HepG2 (cell line): ENCODE data around the gene SULT1B1. TPM values are rescaled to one million over a fixed set of nuclear protein-coding genes. Genes with fewer than 3 reads are reported as not detected.

Experiments used
- ATAD3A ChIP-seq: sonication (generic); formaldehyde crosslinking; IDR thresholded peaks from 2 replicates; pipeline ENCODE4 v1.4.0; 2020; ENCODE audit warnings: missing genetic modification reagents
- BHLHE40 ChIP-seq: IDR thresholded peaks from 2 replicates; pipeline ENCODE4 v1.6.1; 2011; ENCODE audit warnings: low read length, improper control_type of control experiment
- EHMT2 ChIP-seq: fragments of 200-600 bp; sonication (generic); IDR thresholded peaks from 2 replicates; pipeline ENCODE4 v1.7.0; 2017; ENCODE audit warnings: antibody characterized with exemption, low read depth, low read length, borderline replicate concordance
- GATA4 ChIP-seq: sonication (generic); IDR thresholded peaks from 2 replicates; pipeline ENCODE4 v1.6.1; 2016; ENCODE audit warnings: antibody characterized with exemption, low read depth, borderline replicate concordance
- IRX3 ChIP-seq: sonication (generic); formaldehyde crosslinking; IDR thresholded peaks from 2 replicates; pipeline ENCODE4 v1.8.1; 2023; ENCODE audit warnings: mild to moderate bottlenecking, low read depth, missing genetic modification reagents, borderline replicate concordance
- NAIF1 ChIP-seq: sonication (generic); formaldehyde crosslinking; IDR thresholded peaks from 2 replicates; pipeline ENCODE4 v1.5.0; 2020; ENCODE audit warnings: mild to moderate bottlenecking, missing genetic modification reagents, borderline replicate concordance
- SMAD1 ChIP-seq: sonication (generic); formaldehyde crosslinking; IDR thresholded peaks from 2 replicates; pipeline ENCODE4 v1.4.0; 2020; ENCODE audit warnings: missing genetic modification reagents, low read depth, mild to moderate bottlenecking, borderline replicate concordance
- SOX13 ChIP-seq, 3 experiments: fragments of 450-650 bp in 1 of 3; sonication (generic) in 1 of 3; formaldehyde crosslinking in 1 of 3; IDR thresholded peaks in 2 of 3; conservative IDR thresholded peaks in 1 of 3; 2 replicates each; pipeline versions ENCODE4 v1.5.0 to v1.6.1; 2016 to 2020; ENCODE audit warnings: antibody characterized with exemption in 1 of 3, mild to moderate bottlenecking in 1 of 3, missing compliant biosample characterization in 1 of 3, missing genetic modification reagents in 1 of 3, moderate library complexity in 1 of 3
- SOX5 ChIP-seq: IDR thresholded peaks from 2 replicates; pipeline ENCODE4 v1.6.1; 2016; ENCODE audit warnings: borderline replicate concordance
- XRCC5 ChIP-seq: fragments of 200-400 bp; formaldehyde crosslinking; optimal IDR thresholded peaks from 2 replicates; pipeline ENCODE3; 2017; ENCODE audit warnings: mild to moderate bottlenecking, low read length
- ZMYM3 ChIP-seq: sonication (generic); formaldehyde crosslinking; IDR thresholded peaks from 2 replicates; pipeline ENCODE4 v1.5.1; 2020; ENCODE audit warnings: mild to moderate bottlenecking, missing genetic modification reagents
- ZNF30 ChIP-seq: sonication (generic); formaldehyde crosslinking; IDR thresholded peaks from 2 replicates; pipeline ENCODE4 v1.5.0; 2020; ENCODE audit warnings: mild to moderate bottlenecking, missing genetic modification reagents
- ZNF549 ChIP-seq: sonication (generic); formaldehyde crosslinking; IDR thresholded peaks from 2 replicates; pipeline ENCODE4 v1.5.0; 2020; ENCODE audit warnings: missing genetic modification reagents
- ZNF557 ChIP-seq: sonication (generic); formaldehyde crosslinking; IDR thresholded peaks from 2 replicates; pipeline ENCODE4 v1.4.0; 2020; ENCODE audit warnings: missing genetic modification reagents
- ZNF737 ChIP-seq: sonication (generic); formaldehyde crosslinking; IDR thresholded peaks from 2 replicates; pipeline ENCODE4 v1.5.0; 2020; ENCODE audit warnings: missing genetic modification reagents, mild to moderate bottlenecking, borderline replicate concordance
- ZNF746 ChIP-seq: sonication (generic); formaldehyde crosslinking; IDR thresholded peaks from 2 replicates; pipeline ENCODE4 v1.8.0; 2022; ENCODE audit warnings: mild to moderate bottlenecking, missing genetic modification reagents
- ZNF747 ChIP-seq: sonication (generic); formaldehyde crosslinking; IDR thresholded peaks from 2 replicates; pipeline ENCODE4 v1.8.1; 2023; ENCODE audit warnings: missing genetic modification reagents, mild to moderate bottlenecking, borderline replicate concordance
- ZNF781 ChIP-seq: sonication (generic); formaldehyde crosslinking; IDR thresholded peaks from 2 replicates; pipeline ENCODE4 v1.5.1; 2020; ENCODE audit warnings: borderline replicate concordance, mild to moderate bottlenecking, missing genetic modification reagents; ENCODE audit errors: not compliant biosample characterization
- ZNF850 ChIP-seq: sonication (generic); formaldehyde crosslinking; conservative IDR thresholded peaks from 2 replicates; pipeline ENCODE4 v1.9.0; 2021; ENCODE audit warnings: mild to moderate bottlenecking, missing genetic modification reagents
- ZSCAN9 ChIP-seq: IDR thresholded peaks from 2 replicates; pipeline ENCODE4 v1.6.1; 2016; ENCODE audit warnings: borderline replicate concordance
- polyA plus RNA-seq, 8 experiments: library from polyadenylated mRNA; depleted of rRNA in 3 of 8; stranded (reverse) in 7 of 8; unstranded in 1 of 8; fragments of >200 nt; fragmentation: Illumina TruSeq in 4 of 8; extraction: Trizol in 4 of 8; gene quantifications; 2 replicates each; pipeline versions ENCODE4 v1.2.1 to v1.2.3, GENCODE V29; 2011 to 2016; ENCODE audit warnings: low read depth in 4 of 8, missing spikeins in 1 of 8, mixed read lengths in 1 of 8; ENCODE audit not compliant: insufficient read depth in 1 of 8
- total RNA-seq, 5 experiments: library from RNA; depleted of rRNA; stranded (reverse); fragments of >200 nt; fragmentation: Illumina TruSeq; extraction: Trizol; gene quantifications; 2 replicates each; pipeline ENCODE4 v1.2.3, GENCODE V29; 2016; ENCODE audit warnings: low read depth in 1 of 5
- TF ChIP-seq, protein P1 (sequence below): fragments of 450-650 bp; IDR thresholded peaks from 2 replicates; pipeline ENCODE4 v1.6.1; 2017; ENCODE audit warnings: mild to moderate bottlenecking
- TF ChIP-seq, protein P2 (sequence below): IDR thresholded peaks from 2 replicates; pipeline ENCODE4 v1.6.1; 2016; ENCODE audit warnings: low read depth
- TF ChIP-seq, protein P3 (sequence below): sonication (generic); formaldehyde crosslinking; IDR thresholded peaks from 2 replicates; pipeline ENCODE4 v1.8.0; 2022; ENCODE audit warnings: mild to moderate bottlenecking, missing genetic modification reagents, moderate library complexity
- TF ChIP-seq, protein P4 (sequence below): sonication (generic); formaldehyde crosslinking; IDR thresholded peaks from 2 replicates; pipeline ENCODE4 v1.4.0; 2020; ENCODE audit warnings: mild to moderate bottlenecking, missing genetic modification reagents
- TF ChIP-seq, protein P5 (sequence below): sonication (generic); formaldehyde crosslinking; IDR thresholded peaks from 2 replicates; pipeline ENCODE4 v1.5.0; 2020; ENCODE audit warnings: missing genetic modification reagents

Gene SULT1B1
- total and polyA plus RNA-seq, 2 of the 13 experiments (the other 11 are each of a cell fraction or from before 2014, with no cell fraction given): 0.20 to 0.25 TPM

DNA sequence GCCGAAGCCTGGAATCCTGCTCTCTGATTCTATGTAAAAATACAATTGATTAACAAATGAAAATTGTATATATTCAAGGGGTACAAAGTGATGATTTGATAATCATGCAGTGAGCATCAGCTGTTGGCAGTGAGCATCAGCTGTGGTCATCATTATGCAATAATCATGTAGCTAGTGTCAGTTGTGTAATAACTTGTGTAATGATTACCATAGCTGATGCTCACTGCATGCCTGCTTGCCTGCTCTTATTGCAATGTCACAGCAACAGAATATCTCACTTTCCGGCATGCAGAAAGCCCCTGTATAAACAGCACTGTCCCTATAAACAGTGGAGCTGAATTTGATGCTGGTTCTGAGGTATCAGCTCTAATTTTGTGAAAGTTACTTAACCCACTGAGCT lies 46.8 kb downstream of the SULT1B1 start (continued):
- TF ChIP-seq, protein P1, sequence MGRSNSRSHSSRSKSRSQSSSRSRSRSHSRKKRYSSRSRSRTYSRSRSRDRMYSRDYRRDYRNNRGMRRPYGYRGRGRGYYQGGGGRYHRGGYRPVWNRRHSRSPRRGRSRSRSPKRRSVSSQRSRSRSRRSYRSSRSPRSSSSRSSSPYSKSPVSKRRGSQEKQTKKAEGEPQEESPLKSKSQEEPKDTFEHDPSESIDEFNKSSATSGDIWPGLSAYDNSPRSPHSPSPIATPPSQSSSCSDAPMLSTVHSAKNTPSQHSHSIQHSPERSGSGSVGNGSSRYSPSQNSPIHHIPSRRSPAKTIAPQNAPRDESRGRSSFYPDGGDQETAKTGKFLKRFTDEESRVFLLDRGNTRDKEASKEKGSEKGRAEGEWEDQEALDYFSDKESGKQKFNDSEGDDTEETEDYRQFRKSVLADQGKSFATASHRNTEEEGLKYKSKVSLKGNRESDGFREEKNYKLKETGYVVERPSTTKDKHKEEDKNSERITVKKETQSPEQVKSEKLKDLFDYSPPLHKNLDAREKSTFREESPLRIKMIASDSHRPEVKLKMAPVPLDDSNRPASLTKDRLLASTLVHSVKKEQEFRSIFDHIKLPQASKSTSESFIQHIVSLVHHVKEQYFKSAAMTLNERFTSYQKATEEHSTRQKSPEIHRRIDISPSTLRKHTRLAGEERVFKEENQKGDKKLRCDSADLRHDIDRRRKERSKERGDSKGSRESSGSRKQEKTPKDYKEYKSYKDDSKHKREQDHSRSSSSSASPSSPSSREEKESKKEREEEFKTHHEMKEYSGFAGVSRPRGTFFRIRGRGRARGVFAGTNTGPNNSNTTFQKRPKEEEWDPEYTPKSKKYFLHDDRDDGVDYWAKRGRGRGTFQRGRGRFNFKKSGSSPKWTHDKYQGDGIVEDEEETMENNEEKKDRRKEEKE: no peak
- TF ChIP-seq ZMYM3 (no peak), IRX3 (CRISPR knock-in tag) (no peak), BHLHE40 (no peak), ZNF746 (CRISPR knock-in tag) (no peak), SMAD1 (CRISPR knock-in tag) (no peak), ZNF557 (no peak), ATAD3A (CRISPR knock-in tag) (no peak), NAIF1 (CRISPR knock-in tag) (no peak), ZNF30 (CRISPR knock-in tag) (no peak), ZNF549 (CRISPR knock-in tag) (no peak), ZSCAN9 (CRISPR knock-in tag) (no peak), ZNF850 (CRISPR knock-in tag) (no peak), SOX13 (IDR thresholded peaks at IDR 0.05) (no peak), SOX13 (CRISPR knock-in tag; conservative IDR thresholded peaks at IDR 0.05 in 1 of 2, IDR thresholded peaks at IDR 0.05 in 1 of 2) (peak in 1 of 2 experiments; percentile 66; a peak in 1 of 4 replicates), ZNF781 (CRISPR knock-in tag) (no peak), GATA4 (no peak), SOX5 (CRISPR knock-in tag) (peak; percentile 74; the same call in 1 of the 2 replicates), EHMT2 (peak; percentile 73; the same call in 1 of the 2 replicates), ZNF737 (CRISPR knock-in tag) (no peak), XRCC5 (no peak), ZNF747 (CRISPR knock-in tag) (no peak)
- TF ChIP-seq, protein P2, sequence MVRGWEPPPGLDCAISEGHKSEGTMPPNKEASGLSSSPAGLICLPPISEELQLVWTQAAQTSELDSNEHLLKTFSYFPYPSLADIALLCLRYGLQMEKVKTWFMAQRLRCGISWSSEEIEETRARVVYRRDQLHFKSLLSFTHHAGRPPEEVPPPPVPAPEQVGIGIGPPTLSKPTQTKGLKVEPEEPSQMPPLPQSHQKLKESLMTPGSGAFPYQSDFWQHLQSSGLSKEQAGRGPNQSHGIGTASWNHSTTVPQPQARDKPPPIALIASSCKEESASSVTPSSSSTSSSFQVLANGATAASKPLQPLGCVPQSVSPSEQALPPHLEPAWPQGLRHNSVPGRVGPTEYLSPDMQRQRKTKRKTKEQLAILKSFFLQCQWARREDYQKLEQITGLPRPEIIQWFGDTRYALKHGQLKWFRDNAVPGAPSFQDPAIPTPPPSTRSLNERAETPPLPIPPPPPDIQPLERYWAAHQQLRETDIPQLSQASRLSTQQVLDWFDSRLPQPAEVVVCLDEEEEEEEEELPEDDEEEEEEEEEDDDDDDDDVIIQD (CRISPR knock-in tag): peak; percentile 72; the same call in 1 of the 2 replicates
- TF ChIP-seq, protein P3, sequence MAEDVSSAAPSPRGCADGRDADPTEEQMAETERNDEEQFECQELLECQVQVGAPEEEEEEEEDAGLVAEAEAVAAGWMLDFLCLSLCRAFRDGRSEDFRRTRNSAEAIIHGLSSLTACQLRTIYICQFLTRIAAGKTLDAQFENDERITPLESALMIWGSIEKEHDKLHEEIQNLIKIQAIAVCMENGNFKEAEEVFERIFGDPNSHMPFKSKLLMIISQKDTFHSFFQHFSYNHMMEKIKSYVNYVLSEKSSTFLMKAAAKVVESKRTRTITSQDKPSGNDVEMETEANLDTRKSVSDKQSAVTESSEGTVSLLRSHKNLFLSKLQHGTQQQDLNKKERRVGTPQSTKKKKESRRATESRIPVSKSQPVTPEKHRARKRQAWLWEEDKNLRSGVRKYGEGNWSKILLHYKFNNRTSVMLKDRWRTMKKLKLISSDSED: no peak
- TF ChIP-seq, protein P4, sequence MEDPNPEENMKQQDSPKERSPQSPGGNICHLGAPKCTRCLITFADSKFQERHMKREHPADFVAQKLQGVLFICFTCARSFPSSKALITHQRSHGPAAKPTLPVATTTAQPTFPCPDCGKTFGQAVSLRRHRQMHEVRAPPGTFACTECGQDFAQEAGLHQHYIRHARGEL (CRISPR knock-in tag): no peak
- TF ChIP-seq, protein P5, sequence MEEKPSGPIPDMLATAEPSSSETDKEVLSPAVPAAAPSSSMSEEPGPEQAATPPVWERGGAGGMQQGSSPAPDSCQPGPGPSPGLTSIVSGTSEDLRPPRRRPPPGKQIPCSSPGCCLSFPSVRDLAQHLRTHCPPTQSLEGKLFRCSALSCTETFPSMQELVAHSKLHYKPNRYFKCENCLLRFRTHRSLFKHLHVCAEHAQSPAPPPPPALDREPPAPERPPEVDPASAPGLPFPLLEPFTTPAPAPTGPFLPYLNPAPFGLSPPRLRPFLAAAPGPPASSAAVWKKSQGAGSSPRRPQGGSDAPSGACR: no peak
